HTR-8/SVneo (cell line): ENCODE results near the gene PPP2R2B.

Source experiments
- DNase-seq: peaks from one replicate; pipeline ENCODE4 v3.0.0; 2011; ENCODE audit warnings: low spot score, mixed read lengths; ENCODE audit not compliant: insufficient read length
- FAIRE-seq: peaks from 2 replicates; lab custom pipeline; 2011; peaks lifted over from hg19 to GRCh38; lab: Jason Lieb, UNC

The PPP2R2B gene

DNA sequence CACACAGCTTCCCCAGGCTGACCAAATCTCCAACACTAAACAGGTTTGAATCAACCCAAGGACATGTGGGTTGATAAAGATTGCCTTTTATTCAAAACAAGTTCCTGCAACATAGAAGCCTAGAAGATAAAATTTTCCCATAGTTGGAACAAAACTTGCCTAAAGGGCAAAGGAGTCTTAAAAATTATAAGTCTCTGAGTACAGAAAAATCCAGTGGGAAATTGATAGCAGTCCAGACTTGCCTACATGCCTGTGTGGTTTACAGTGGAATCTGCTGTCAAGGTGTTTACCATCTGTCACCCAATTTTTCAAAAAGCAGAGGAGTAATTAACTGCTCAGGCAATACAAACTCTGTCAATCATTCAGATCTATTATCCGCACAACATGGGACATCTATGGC lies 168.2 kb downstream of the PPP2R2B start:
- no peak for FAIRE-seq
- DNase-seq: no peak

- no peak for FAIRE-seq
- DNase-seq: no peak
Observed at GRCh38 chr5:146707316-146707715, 171.2 kb downstream of the PPP2R2B start.

DNA sequence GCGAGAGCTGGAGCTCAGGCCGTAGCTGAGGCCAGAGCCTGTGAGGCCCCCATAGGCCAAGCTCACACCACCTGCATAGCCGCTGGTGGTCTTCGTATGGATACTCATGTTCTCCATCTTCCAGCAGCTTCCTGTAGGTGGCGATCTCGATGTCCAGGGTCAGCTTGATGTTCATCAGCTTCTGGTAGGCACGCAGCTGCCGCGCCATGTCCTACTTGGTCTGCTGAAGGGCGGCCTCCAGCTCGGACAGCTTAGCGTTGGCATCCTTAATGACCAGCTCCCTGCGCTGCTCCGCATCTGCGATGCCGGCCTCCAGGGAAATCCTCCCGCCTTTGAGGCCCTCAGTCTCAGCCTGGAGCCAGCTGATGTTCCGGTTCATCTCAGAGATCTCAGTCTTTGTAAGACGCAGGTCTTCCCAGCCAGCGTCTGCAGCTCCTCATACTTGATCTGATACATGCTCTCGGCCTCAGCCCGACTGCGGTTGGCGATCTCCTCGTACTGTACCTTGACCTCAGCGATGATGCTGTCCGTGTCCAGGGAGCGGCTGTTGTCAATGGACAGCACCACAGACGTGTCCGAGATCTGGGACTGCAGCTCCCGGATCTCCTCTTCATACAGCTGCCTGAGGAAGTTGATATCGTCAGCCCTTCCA lies 172.1 kb downstream of the PPP2R2B start:
- FAIRE-seq (peak; percentile 58), DNase-seq (no peak)

DNA sequence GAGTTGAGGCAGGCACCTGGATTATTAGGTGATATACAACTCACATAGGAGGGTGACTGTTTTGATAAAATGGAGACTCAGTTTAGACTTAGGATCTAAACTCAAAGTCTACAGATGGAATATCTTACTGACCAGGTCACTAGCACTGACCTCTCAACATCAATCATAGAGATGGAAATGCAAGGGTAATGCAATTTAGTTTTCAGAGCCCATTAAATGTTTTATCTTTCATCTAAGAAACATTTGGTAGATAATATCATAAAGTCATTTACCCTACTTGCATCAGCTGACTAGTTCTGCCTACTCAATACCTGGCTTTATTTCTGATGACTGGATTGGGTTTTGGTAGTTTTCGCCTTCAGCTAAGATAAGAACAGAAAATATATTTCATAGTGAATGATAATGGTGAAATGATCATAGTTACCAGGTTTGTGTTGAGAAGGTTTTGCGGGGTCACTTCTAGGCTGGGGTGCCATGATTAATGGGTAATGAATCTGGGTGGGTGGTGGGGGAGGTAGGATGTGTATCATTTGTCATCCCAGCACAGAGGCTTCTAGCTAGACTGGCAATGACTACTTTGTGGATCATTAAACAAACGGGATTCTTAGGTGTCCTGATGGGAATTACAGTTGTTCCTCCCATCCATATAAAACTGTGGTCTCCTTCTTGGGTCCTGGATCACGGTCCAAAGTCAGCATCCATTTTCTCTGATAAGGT lies 173.4 kb downstream of the PPP2R2B start:
- no peak for FAIRE-seq
- no peak for DNase-seq

GRCh38 chr5:146703899-146704298 lies 174.7 kb downstream of the PPP2R2B start:
- FAIRE-seq (peak; percentile 20), DNase-seq (peak; percentile 30)

DNA sequence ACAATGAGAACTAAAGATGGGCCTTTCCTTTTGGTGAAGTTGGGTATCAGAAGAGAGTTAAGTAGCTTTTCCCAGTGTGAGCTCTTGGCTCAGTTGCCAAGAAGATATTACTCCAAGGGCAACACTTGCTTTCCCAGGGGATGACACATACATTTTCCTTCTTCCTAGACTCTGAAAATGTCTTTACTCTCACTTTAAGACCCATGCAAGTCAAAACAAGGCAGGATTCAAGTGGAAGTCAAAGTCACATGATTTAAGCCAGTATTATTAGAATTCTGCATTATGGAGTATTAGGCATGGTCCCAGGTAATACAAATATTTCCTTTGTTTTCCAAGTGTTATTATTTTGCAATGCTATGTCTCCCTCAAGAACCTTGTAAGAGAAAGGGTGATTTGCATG lies 175.1 kb downstream of the PPP2R2B start:
- FAIRE-seq: no peak
- no peak for DNase-seq

DNA sequence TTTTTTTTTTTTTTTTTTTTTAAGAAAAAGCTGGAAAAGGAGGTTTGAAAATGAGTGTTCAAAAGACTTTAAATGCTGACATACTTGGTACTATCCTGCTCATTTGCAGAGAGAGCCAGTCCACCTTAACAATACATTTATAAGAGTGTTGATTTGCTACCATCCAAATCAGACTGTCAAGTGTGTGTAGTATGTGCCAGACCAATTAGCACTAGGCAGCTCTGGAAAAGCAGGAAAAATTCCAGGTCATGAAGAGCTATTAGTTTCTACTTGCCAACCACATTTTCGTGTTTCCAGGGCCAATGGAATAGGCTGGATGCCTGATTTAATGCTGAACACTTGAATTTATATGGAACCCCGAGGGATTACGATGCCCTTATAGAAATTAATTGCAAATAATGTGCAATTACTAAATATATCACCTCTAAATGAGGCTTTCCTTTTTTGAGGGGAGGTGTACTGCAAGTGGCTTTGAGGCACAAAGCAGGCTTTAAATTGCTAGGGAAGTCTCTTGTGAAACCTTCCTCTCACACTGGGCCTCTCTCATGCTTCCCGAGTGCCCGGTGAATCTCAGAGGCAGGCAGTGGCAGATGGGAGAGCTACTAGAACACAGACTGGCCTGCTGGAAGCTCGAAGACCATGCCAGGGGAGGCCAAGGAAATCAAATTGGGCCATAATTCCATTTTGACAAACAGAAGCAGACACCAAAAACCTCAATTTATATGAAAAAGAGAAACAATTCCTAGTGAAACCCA lies 178.7 kb downstream of the PPP2R2B start:
- FAIRE-seq (no peak), DNase-seq (no peak)

DNA sequence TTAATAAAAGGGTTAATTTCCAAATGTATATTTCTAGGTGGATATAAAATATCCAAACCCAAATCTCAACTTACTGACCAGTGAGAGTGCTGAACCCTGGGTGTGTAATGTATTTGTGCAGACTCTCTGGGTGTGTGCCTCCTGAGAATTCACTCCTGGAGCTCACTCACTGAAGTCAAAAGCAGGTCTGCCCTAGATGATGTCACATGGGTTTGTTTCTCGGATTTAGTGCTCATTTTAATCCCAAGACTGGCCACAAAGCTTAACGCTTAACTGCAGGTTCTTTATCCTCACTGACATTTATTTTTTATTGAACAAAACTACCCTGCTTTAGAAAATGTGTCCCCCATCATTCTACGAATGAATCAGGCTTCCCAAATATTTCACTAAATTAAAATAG lies 179.4 kb downstream of the PPP2R2B start:
- FAIRE-seq (no peak), DNase-seq (no peak)

DNA sequence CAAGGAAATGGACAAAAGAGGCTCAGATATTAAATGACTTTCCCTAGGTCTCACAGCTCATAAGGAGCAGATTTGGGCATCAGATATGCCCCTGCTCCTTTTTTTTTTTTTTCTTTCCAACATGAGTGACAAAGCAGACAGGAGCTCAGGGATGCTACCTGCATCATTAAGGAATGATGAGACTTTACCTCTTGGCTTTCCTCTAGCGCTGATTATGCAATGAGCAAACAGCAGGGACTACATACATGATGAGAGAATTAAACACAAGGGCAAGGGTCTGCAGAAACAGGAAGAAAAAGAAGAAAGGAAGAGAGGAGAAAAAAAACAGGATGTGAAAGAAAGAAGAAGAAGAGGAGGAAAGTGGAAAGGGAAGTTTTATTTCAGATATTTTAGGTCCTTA lies 179.9 kb downstream of the PPP2R2B start:
- FAIRE-seq: no peak
- DNase-seq: no peak

GRCh38 chr5:146697211-146697610 lies 181.3 kb downstream of the PPP2R2B start:
- no peak for FAIRE-seq
- DNase-seq: no peak

GRCh38 chr5:146695646-146696045 lies 182.9 kb downstream of the PPP2R2B start:
- FAIRE-seq (no peak), DNase-seq (no peak)

DNA sequence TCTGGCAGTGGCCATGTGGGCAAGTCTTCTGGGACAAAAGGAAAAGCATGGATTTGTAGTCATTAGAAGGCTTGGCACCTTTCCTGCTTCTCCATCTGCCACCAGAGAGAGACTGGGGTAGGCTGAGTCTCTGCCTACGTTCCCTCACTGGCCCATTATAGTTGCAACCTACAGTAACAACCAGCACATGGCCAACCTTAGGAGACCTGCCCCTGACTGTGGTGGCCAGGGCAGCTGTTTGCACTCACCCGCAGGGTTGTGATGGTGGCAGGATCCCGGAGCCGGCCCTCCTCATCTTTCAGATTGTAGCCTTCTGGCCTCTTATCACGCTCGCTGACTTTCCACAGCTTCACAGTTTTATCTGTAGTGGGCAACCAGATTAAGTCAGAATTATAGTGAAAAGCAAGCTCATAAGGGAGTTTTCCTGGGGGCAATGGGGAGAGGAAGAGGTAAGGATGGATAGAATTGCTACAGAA lies 187.6 kb downstream of the PPP2R2B start:
- DNase-seq: no peak
- FAIRE-seq: no peak

- no peak for DNase-seq
Observed at GRCh38 chr5:146687630-146688029, 190.9 kb downstream of the PPP2R2B start.

DNA sequence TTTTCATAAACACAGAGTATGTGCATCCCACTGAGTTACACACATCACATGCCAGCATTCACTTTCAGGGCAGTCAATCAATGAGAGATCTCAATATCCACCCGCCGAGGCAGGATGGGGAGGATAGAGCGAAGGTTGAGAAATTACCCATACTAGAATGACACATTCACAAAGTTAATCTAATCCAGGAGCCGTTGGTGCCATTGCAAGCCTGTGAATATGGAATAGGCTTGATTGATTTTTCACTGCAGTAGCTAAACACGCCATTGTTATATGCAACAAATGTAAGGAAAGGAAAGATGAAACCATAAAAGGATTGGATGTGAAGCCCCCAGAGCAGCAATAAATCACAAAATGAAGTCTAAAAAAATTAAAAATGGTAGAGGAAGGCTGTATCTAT lies 194.7 kb downstream of the PPP2R2B start:
- no peak for DNase-seq
- FAIRE-seq: no peak

More at GRCh38 chr5:146687630-146688029, 190.9 kb downstream of the PPP2R2B start:
- no peak for FAIRE-seq

DNA sequence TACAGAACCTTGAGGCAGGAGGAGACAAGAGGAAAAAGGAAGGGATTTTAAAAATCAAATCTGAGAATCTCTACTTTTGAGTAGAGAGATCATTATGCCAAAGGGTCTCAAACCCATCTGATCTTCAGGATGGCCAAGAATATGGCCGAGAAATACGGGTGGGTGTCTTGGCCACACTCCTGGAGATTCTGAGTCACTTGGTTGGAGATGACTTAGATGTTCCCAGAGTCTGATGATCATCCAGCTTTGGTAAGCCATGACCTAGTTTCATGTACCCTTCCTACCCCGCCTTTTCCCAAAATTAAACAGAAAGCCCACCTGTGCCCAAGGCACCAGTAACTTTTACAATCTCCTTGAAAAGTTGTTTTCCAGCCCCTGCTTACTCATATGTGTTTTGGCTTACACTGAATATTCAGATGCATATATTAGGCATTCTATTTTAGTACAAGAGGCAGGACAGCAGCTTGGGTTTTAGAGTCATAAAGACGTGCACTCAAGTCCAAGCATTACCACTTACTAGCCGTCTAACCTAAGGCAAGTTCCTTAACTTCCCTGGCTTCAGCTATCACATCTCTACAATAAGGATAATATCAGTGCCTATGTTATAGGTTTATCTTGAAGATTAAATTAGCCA lies 195.5 kb downstream of the PPP2R2B start:
- DNase-seq: no peak
- peak; percentile 16 for FAIRE-seq

- FAIRE-seq (no peak), DNase-seq (no peak)
Observed at GRCh38 chr5:146681585-146682105, 196.9 kb downstream of the PPP2R2B start.

DNA sequence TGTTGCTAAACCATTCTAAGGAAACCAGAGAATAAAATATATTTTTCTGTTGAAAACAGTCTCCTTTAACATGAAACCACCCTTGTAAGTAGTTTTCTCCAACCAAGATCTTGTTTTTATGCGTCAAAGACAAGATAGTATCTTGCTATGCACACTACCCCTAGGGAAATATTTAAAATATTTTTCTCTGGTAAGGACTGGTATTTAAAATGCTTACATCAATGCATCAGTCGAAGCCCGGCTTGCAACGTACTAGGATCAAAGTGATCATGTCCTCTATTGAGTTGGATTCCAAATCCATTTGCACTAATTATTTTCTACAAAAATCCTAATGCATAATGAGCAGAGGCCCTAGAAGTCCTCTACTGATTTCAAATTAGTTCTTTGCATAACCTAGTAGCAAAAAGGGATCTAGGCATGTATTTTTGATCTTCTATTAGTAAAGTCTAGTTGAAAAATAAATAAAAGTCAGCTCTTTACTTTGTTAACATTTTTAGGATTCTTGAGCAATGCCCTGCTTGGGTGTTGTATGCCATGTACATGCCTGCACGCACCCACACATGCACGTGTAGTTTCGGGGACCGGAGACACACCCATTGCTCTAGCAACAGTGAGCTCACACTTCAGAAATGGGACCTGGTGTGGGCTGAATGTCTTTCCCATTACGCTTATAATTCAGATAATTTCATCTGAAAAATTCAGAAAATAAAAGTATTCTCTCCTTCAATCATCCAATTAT lies 197.5 kb downstream of the PPP2R2B start:
- FAIRE-seq (no peak), DNase-seq (peak; percentile 26)

- DNase-seq (no peak), FAIRE-seq (no peak)
Observed at GRCh38 chr5:146675636-146676035, 202.9 kb downstream of the PPP2R2B start.

DNA sequence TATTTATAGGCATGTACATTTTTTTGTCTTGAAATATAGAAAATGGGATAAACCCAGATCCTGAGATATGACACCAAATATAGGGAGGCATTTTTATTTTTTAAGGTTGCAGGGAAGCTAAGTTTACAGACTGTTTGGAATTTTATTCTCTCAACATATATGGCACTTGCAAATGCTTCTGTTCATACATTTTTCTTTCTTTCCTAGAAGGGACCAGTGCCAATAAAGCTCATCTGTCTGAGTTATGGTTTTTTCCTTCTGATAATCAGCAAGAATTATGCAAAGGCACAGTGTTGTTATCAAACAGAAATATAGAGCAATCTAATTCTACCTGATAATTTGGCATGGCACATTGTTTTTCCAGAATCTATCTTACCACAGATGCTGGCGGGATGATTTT lies 205.7 kb downstream of the PPP2R2B start:
- DNase-seq (no peak), FAIRE-seq (no peak)
